Duodenal mucosa (tissue), 2 donors: ENCODE data around the gene ERI3.
A peak's percentile ranks its signal among the peaks of the same experiment; 100 is the strongest.

Source experiments
- H3K27ac ChIP-seq: one replicate; pipeline ENCODE4 v1.7.0; 2013; ENCODE audit warnings: low read depth, low read length
- H3K27me3 ChIP-seq, 2 donors: one replicate each; pipeline ENCODE4 v1.7.0; 2013; ENCODE audit warnings: low read length in 2 of 2, control low read depth in 1 of 2; ENCODE audit not compliant: insufficient read depth in 2 of 2, control insufficient read depth in 1 of 2
- H3K36me3 ChIP-seq, 2 donors: one replicate each; pipeline ENCODE4 v1.7.0; 2013; ENCODE audit warnings: low read length in 2 of 2, control low read depth in 1 of 2; ENCODE audit not compliant: insufficient read depth in 2 of 2, control insufficient read depth in 1 of 2
- H3K4me1 ChIP-seq, 2 donors: one replicate each; pipeline ENCODE4 v1.7.0; 2013; ENCODE audit warnings: low read length in 2 of 2, control low read depth in 1 of 2; ENCODE audit not compliant: insufficient read depth in 2 of 2, control insufficient read depth in 1 of 2
- H3K4me3 ChIP-seq, 2 donors: one replicate each; pipeline ENCODE4 v1.7.0; 2013; ENCODE audit warnings: low read length in 2 of 2, low read depth in 1 of 2
- H3K9ac ChIP-seq, 2 donors: one replicate each; pipeline ENCODE4 v1.7.0; 2013; ENCODE audit warnings: low read length in 2 of 2, low read depth in 1 of 2
- H3K9me3 ChIP-seq, 2 donors: one replicate each; pipeline ENCODE4 v1.7.0; 2013; ENCODE audit warnings: low read length in 2 of 2, control low read depth in 1 of 2; ENCODE audit not compliant: control insufficient read depth in 1 of 2

The ERI3 gene

DNA sequence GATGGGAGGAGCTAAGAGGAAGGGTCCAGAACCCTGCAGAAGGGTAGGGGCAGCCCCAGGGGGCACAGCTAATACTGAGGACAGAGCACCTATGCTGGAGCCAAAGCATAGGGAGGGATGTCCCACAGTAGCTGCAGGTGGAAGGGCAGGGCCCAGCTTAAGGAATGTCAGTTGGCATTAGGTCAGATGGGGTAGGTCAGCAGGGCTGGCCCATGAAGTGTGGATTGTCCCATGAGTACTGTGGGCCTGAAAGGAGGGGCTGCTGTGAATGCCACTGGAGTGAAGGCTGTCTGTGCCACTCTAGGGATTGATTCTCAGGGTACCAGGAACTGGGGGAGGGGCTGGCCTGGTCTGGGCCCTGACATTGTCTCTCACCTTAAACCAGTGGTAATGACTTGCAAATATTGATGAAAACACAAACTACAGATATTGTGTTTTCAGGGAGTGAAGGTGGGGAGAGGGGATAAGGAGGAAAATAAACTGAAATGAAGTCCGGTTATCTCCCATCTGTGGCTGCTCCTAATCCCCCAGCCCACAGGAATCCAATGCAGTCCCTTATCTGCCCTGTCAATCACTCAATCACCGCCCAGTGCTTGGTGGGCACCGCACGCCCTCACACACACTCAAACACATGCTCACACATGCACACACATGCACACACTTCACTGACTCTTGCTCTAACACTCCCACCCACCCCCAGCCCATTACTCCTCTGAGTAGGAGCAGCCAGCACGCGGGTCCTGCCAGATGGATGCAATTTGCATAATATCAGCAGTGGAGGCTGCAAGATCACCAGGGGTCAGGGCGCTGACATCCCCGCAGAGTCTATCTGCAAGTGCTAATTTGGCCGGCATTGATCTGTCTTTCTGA, 114.0 kb downstream of the ERI3 start:
- no peaks in the 10 kb centered on the region for H3K9me3 ChIP-seq
- no peak overlapping the region for H3K4me3 ChIP-seq
- no peak overlapping the region for H3K9ac ChIP-seq
- H3K27me3 ChIP-seq, result no peaks in the 10 kb centered on the region
- no peak overlapping the region for H3K27ac ChIP-seq
- peaks cover 6 to 18% of the 10 kb centered on the region in 2 donors for H3K4me1 ChIP-seq
- H3K36me3 ChIP-seq, result peaks cover 8 to 16% of the 10 kb centered on the region in 2 donors

DNA sequence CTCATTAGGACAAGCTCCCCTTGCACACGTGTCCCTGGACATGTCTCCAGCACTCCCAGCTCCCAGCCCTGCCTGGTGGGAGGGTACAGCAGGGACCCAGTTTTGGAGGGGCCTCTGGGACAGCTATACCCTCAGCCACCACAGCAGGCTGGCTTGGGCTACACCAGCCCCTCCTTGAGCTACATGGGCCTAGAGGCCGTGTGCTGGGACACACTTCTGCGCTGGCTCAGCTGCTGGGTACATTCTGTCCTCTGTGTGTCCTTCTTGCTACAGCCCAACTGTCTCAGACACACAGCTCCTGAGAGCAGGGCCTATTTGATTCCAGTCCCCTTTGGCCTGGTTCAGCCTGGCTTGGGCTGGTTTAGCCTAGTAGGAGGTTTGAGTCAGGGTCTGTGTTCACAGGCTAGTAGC, 115.1 kb downstream of the ERI3 start:
- no peaks in the 10 kb centered on the region for H3K9me3 ChIP-seq
- H3K36me3 ChIP-seq, result peaks cover 8 to 16% of the 10 kb centered on the region in 2 donors
- no peak overlapping the region for H3K4me3 ChIP-seq
- H3K27ac ChIP-seq, result no peak overlapping the region
- no peaks in the 10 kb centered on the region for H3K27me3 ChIP-seq
- H3K9ac ChIP-seq, result no peak overlapping the region
- peaks cover 6 to 18% of the 10 kb centered on the region in 2 donors for H3K4me1 ChIP-seq

DNA sequence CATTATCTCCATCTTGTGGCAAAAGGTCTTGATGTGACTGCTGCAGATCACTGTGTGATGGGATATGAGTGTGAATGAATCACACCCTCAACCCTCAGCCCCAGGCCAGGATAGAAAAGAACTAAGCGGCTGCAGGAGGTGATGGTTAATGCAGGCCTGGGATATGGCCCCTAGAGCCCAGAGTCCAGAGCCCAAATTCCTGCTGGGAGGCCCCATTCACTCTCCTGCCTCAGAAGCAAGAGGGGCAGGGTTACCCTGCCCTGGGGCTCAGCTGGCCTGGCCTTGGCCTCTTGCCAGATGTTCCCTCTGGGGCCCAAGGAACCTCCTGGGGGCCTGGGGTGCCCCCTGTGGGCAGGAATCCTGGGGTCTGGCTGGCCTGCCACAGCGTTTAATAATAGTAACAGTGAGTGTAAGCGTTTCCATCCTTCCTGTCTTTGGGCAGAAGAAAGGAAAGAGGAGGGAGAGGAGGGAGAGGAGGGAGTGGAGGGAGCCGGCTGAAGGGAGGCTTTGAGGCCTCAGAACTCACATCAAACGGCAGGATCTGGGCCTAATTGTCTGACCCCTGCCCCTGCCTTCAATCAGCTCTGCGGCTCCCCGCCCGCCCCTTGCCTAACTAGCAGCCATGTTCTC, 115.6 kb downstream of the ERI3 start:
- Histone ChIP-seq H3K27ac (no peak overlapping the region), H3K9me3 (no peaks in the 10 kb centered on the region), H3K4me3 (no peak overlapping the region), H3K9ac (no peak overlapping the region), H3K27me3 (no peaks in the 10 kb centered on the region), H3K36me3 (peaks cover 5 to 16% of the 10 kb centered on the region in 2 donors), H3K4me1 (peaks cover 6 to 18% of the 10 kb centered on the region in 2 donors)

DNA sequence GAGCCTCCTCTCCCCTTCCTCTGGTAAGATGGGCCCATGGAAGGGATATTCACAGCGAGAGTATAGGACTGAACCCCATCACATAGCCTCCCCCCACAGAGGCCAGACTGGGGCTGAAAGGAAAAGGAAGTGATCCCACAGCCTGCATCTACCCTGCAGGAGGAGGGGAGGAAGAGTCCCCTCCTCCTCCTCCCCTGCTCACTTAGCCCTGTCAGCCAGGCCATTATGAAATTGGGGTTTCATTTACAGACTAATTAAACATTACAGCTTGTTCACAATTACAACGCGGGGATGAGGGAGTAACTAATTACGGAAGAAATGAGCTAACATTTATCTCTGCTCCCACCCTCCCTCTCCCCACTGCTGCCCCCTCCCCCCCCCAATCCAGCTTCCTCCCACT, 116.4 kb downstream of the ERI3 start:
- H3K27ac ChIP-seq, result no peak overlapping the region
- peak overlapping the region in 1 of 2 donors; percentile 22 for H3K9ac ChIP-seq

DNA sequence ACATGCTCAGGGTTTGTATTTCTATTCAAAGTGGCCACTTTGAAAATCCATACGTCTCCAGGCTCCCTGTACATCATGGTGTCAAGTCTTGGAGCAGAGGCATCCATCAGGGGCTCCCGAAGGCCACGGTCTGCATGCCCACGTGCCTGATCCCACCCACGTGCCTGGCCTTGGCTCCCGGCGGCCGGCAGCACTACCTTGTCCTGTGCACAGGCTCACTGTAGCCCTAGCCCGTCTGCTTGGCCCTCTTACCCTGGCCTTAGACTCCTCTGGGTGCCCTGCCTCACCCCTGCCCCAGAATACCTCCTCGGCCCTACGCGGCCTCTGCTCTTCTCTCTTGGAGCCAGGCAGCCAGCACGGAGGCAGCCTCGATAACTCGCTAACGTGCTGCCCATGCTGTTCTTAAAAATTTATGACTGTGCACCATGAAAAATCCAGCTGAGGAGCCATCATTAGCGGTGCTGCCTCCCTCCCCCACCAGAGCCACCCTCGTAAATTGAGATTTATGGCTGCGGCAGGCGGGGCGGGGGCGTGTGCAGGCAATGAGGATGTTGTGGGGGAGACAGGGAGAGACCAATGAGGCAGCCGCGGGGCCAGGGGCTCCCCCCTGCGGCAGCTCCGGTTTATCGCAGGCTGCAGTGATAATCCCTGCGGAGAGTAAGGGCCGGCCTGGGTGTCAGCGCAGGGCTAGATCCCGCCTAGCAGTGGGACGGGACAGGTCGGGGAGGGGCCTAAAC, 117.2 kb downstream of the ERI3 start:
- peaks cover 2 to 8% of the 10 kb centered on the region in 2 donors for H3K36me3 ChIP-seq
- peak overlapping the region in 1 of 2 donors; percentile 28 for H3K4me3 ChIP-seq
- no peaks in the 10 kb centered on the region for H3K9me3 ChIP-seq
- no peaks in the 10 kb centered on the region for H3K27me3 ChIP-seq
- H3K27ac ChIP-seq, result no peak overlapping the region
- peaks cover 6 to 18% of the 10 kb centered on the region in 2 donors for H3K4me1 ChIP-seq
- no peak overlapping the region for H3K9ac ChIP-seq

More for the DNA sequence above, 116.4 kb downstream of the ERI3 start:
- H3K4me3 ChIP-seq, result no peak overlapping the region
- peaks cover 6 to 18% of the 10 kb centered on the region in 2 donors for H3K4me1 ChIP-seq
- no peaks in the 10 kb centered on the region for H3K9me3 ChIP-seq
- H3K36me3 ChIP-seq, result peaks cover 2 to 10% of the 10 kb centered on the region in 2 donors
- H3K27me3 ChIP-seq, result no peaks in the 10 kb centered on the region

- H3K27me3 ChIP-seq, result no peaks in the 10 kb centered on the region
- H3K4me1 ChIP-seq, result peaks cover 6 to 18% of the 10 kb centered on the region in 2 donors
- H3K36me3 ChIP-seq, result peaks cover 2 to 6% of the 10 kb centered on the region in 2 donors
- H3K4me3 ChIP-seq, result no peak overlapping the region
- H3K9me3 ChIP-seq, result no peaks in the 10 kb centered on the region
- no peak overlapping the region for H3K9ac ChIP-seq
- no peak overlapping the region for H3K27ac ChIP-seq
Measured at GRCh38 chr1:44236490-44237272, 118.4 kb downstream of the ERI3 start.

DNA sequence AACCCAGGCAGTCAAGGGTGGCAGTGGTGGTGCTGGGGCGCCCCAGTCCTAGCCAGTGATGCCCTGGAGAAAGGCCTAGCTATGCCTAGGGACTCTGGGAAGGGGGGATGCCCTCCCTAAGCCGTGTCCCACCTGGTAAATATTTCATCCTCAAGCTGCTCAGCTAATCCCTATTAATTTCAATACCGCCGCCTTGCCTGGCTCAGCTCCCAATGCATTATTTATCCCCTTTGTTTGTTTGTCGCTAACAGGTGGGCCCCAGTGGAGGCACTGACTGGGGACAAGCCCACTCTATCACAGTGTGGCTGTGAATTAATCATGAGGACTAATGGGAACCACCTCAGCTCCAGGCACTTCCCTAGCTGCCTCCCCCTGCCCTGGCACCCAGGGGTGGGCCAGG, 119.2 kb downstream of the ERI3 start:
- no peaks in the 10 kb centered on the region for H3K27me3 ChIP-seq
- no peak overlapping the region for H3K9ac ChIP-seq
- peaks cover 2 to 8% of the 10 kb centered on the region in 2 donors for H3K36me3 ChIP-seq
- no peak overlapping the region for H3K4me3 ChIP-seq
- H3K4me1 ChIP-seq, result peaks cover 6 to 18% of the 10 kb centered on the region in 2 donors
- H3K9me3 ChIP-seq, result no peaks in the 10 kb centered on the region
- H3K27ac ChIP-seq, result no peak overlapping the region

- Histone ChIP-seq H3K27me3 (no peaks in the 10 kb centered on the region), H3K9ac (no peak overlapping the region), H3K4me1 (peaks cover 6 to 9% of the 10 kb centered on the region in 2 donors), H3K4me3 (no peak overlapping the region), H3K9me3 (no peaks in the 10 kb centered on the region), H3K36me3 (peaks cover 0 to 8% of the 10 kb centered on the region in 2 donors), H3K27ac (no peak overlapping the region)
Measured at GRCh38 chr1:44233593-44233992, 121.5 kb downstream of the ERI3 start.

DNA sequence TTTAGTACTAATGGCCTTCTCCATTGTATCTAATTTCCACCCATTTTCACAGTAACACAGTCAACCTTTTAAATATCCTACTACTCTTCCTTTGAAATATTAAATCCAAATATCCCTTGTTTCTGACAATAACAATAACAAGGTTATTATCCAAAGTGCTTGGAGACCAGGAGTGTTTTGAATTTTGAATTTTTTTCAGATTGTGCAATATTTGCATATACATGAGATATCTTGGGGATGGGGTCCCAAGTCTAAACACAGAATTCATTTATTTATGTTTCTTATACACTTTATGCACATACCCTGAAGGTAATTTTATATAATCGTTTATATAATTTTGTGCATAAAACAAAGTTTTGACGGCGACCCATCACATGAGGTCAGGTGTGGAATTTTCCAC, 124.3 kb downstream of the ERI3 start:
- Histone ChIP-seq H3K4me3 (no peak overlapping the region), H3K9ac (no peak overlapping the region), H3K4me1 (no peaks in the 10 kb centered on the region), H3K9me3 (no peaks in the 10 kb centered on the region), H3K27me3 (no peaks in the 10 kb centered on the region), H3K36me3 (peaks cover 0 to 4% of the 10 kb centered on the region in 2 donors), H3K27ac (no peak overlapping the region)
